Peyer's patch (tissue), 4 donors: ENCODE results near the gene SLC39A9. TPM values are rescaled to one million over a fixed set of nuclear protein-coding genes. Genes with fewer than 3 reads are reported as not detected.

Experiments
- DNase-seq, 3 donors: peaks; one replicate each; pipeline ENCODE4 v3.0.0-alpha.2; 2017 to 2019
- H3K27ac ChIP-seq, 4 donors: fragments of 200-600 bp; sonication (generic); one replicate each; pipeline ENCODE4 v1.5.1; 2016 to 2019
- H3K27me3 ChIP-seq, 2 donors: fragments of 200-600 bp; sonication (generic); one replicate each; pipeline ENCODE4 v1.5.1; 2019
- H3K36me3 ChIP-seq, 3 donors: fragments of 200-600 bp; sonication (generic); one replicate each; pipeline ENCODE4 v1.5.1; 2016 to 2019
- H3K4me1 ChIP-seq, 4 donors: fragments of 200-600 bp; sonication (generic); one replicate each; pipeline ENCODE4 v1.5.1; 2016 to 2019
- H3K4me3 ChIP-seq, 4 donors: fragments of 200-600 bp; sonication (generic); 1 replicate in 3 of 4; 2 replicates in 1 of 4; pipeline ENCODE4 v1.5.1; 2016 to 2019; ENCODE audit warnings: mild to moderate bottlenecking in 1 of 4
- H3K9me3 ChIP-seq, 4 donors: fragments of 200-600 bp; sonication (generic); one replicate each; pipeline ENCODE4 v1.5.1; 2016 to 2019; ENCODE audit warnings: mild to moderate bottlenecking in 1 of 4
- CTCF ChIP-seq, 6 experiments: fragments of 450-650 bp in 4 of 6; fragments of 200-600 bp in 2 of 6; sonication (generic) in 1 of 6; IDR thresholded peaks; one replicate each; pipeline ENCODE4 v1.5.1; 2017 to 2019; ENCODE audit warnings: antibody characterized with exemption in 6 of 6, mild to moderate bottlenecking in 3 of 6, moderate library complexity in 1 of 6
- POLR2A ChIP-seq, 2 donors: fragments of 450-650 bp; IDR thresholded peaks; one replicate each; pipeline ENCODE4 v1.5.1; 2017; ENCODE audit warnings: antibody characterized with exemption in 2 of 2, mild to moderate bottlenecking in 2 of 2, moderate library complexity in 2 of 2
- total RNA-seq, 4 donors: library from RNA; depleted of rRNA; stranded (reverse); fragments of >200 nt; gene quantifications; one replicate each; pipeline ENCODE4 v1.1.0, GENCODE V29; 2016

Gene SLC39A9
- total RNA-seq, 4 donors from 2014 or later, result 30.5 to 113 (median 77.9) TPM

GRCh38 chr14:69428289-69428998 is 30.0 kb downstream of the SLC39A9 start:
- no peak overlapping the region for H3K4me3 ChIP-seq
- TF ChIP-seq POLR2A (IDR thresholded peaks at IDR 0.05), result no peak
- no peak for TF ChIP-seq CTCF (IDR thresholded peaks at IDR 0.05)
- H3K36me3 ChIP-seq, result peaks cover 0 to 39% (median 0%) of the 10 kb centered on the region in 3 donors
- H3K27ac ChIP-seq, result no peak overlapping the region
- H3K4me1 ChIP-seq, result no peaks in the 10 kb centered on the region
- no peak for DNase-seq
- H3K9me3 ChIP-seq, result no peaks in the 10 kb centered on the region
- no peaks in the 10 kb centered on the region for H3K27me3 ChIP-seq

DNA sequence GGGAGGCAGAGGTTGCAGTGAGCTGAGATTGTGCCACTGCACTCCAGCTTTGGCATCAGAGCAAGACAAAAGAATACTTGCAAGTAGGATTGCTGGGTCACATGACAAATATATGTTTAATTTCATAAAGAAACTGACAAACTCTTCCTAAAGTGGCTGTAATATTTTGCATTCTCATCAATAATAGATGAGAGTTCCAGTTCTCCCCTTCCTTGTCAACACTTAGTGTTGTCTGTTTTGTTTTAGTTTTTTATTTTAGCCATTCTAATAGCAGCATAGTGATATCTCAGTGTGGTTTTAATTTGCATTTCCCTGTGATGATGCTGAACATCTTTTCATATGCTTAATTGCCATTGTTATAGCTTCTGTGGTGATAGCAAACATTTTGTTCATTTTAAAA is 31.2 kb downstream of the SLC39A9 start:
- no peak for DNase-seq
- H3K36me3 ChIP-seq, result peaks cover 0 to 36% (median 0%) of the 10 kb centered on the region in 3 donors
- H3K4me3 ChIP-seq, result no peak overlapping the region
- H3K27me3 ChIP-seq, result no peaks in the 10 kb centered on the region
- no peaks in the 10 kb centered on the region for H3K4me1 ChIP-seq
- no peak overlapping the region for H3K27ac ChIP-seq
- H3K9me3 ChIP-seq, result no peaks in the 10 kb centered on the region
- no peak for TF ChIP-seq CTCF (IDR thresholded peaks at IDR 0.05)
- TF ChIP-seq POLR2A (IDR thresholded peaks at IDR 0.05), result no peak

GRCh38 chr14:69430306-69430939 is 31.9 kb downstream of the SLC39A9 start:
- no peak for DNase-seq
- H3K36me3 ChIP-seq, result peaks cover 0 to 29% (median 0%) of the 10 kb centered on the region in 3 donors
- TF ChIP-seq POLR2A (IDR thresholded peaks at IDR 0.05), result no peak
- no peak for TF ChIP-seq CTCF (IDR thresholded peaks at IDR 0.05)

DNA sequence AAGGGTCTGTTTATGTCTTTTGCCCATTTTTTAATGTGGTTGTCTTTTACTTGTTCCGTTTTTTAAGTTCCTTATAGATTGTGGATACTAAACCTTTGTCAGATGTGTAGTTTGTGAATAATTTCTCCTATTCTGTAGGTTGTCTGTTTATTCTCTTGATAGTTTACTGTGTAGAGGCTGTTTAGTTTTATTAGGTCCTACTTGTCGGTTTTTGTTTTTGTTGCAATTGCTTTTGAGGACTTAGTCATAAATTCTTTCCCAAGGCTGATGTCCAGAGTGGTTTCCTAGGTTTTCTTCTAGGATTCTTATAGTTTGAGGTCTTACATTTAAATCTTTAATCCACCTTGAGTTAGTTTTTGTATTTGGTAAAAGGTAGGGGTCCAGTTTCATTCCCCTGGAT is 33.9 kb downstream of the SLC39A9 start:
- no peaks in the 10 kb centered on the region for H3K27me3 ChIP-seq
- H3K27ac ChIP-seq, result no peak overlapping the region
- TF ChIP-seq POLR2A (IDR thresholded peaks at IDR 0.05) (no peak), CTCF (IDR thresholded peaks at IDR 0.05) (no peak)
- H3K4me1 ChIP-seq, result no peaks in the 10 kb centered on the region
- H3K36me3 ChIP-seq, result peaks cover 0 to 11% (median 0%) of the 10 kb centered on the region in 3 donors
- H3K4me3 ChIP-seq, result no peak overlapping the region
- H3K9me3 ChIP-seq, result no peaks in the 10 kb centered on the region
- no peak for DNase-seq

More at GRCh38 chr14:69430306-69430939, 31.9 kb downstream of the SLC39A9 start:
- Histone ChIP-seq H3K4me1 (no peaks in the 10 kb centered on the region), H3K27me3 (no peaks in the 10 kb centered on the region), H3K27ac (no peak overlapping the region), H3K9me3 (no peaks in the 10 kb centered on the region), H3K4me3 (no peak overlapping the region)

DNA sequence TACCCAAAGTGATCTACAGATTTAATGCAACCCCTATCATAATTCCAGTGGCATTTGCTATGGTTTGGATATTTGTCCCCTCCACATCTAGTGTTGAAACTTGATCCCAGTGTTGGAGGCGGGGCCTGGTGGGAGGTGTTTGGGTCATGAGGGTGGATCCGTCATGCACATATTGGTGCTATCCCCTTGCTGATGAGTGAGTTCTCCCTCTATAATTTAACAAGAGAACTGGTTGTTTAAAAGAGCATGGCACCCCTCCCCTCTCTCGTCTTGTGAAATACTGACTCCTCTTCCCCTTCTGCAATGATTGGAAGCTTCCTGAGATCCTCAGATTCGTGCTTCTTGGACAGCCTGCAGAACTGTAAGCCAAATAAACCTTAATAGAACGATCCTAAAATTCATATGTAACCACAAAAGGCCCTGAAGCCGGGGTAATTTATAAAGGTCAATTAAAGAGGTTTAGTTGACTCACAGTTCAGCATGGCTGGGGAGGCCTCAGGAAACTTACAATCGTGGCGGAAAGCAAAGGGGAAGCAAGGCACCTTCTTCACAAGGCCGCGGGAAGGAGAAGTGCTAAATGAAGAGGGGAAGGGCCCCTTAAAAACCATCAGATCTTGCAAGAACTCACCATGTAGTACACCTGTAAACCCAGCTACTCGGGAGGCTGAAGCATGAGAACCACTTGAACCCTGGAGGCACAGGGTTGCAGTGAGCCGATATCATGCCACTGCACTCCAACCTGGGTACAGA is 41.2 kb downstream of the SLC39A9 start:
- Histone ChIP-seq H3K27ac (no peak overlapping the region), H3K36me3 (peaks cover 0 to 11% (median 0%) of the 10 kb centered on the region in 3 donors), H3K9me3 (no peaks in the 10 kb centered on the region), H3K4me3 (no peak overlapping the region), H3K4me1 (no peaks in the 10 kb centered on the region), H3K27me3 (no peaks in the 10 kb centered on the region)
- TF ChIP-seq POLR2A (IDR thresholded peaks at IDR 0.05), result no peak
- no peak for TF ChIP-seq CTCF (IDR thresholded peaks at IDR 0.05)
- DNase-seq, result no peak
